SK-MEL-5 (cell line): ENCODE measurements around the gene CCP110. TPM values are rescaled to one million over a fixed set of nuclear protein-coding genes. Genes with fewer than 3 reads are reported as not detected.
A peak's percentile ranks its signal among the peaks of the same experiment; 100 is the strongest.

ENCODE experiments used
- DNase-seq: peaks from one replicate; pipeline ENCODE4 v3.0.0-alpha.2; 2016; ENCODE audit warnings: low read depth, low spot score
- in situ Hi-C: cut with HindIII; loops from 2 replicates; pipeline ENCODE4 v1.10.0; 2016; ENCODE audit warnings: low sequenced_read_pairs, high pct_unique_total_duplicates, low pct_unique_long_range_greater_than_20kb
- total RNA-seq: library from RNA; depleted of rRNA; stranded (reverse); fragments of >200 nt; shearing (Covaris generic); gene quantifications from 2 replicates; pipeline ENCODE4 v1.2.3, GENCODE V29; 2014; rRNA removed

CCP110 gene
- total RNA-seq, 1 experiment from 2014 or later = 6.4 TPM

GRCh38 chr16:19582050-19582831, 58.5 kb downstream of the CCP110 start:
- no peak for DNase-seq
- in situ Hi-C loops = no loop called here

GRCh38 chr16:19583665-19584300, 60.0 kb downstream of the CCP110 start:
- in situ Hi-C loops = no loop called here
- DNase-seq = peak; percentile 69

GRCh38 chr16:19588661-19589060, 64.9 kb downstream of the CCP110 start:
- no peak for DNase-seq
- in situ Hi-C loops = no loop called here

GRCh38 chr16:19589106-19589505, 65.4 kb downstream of the CCP110 start:
- DNase-seq = no peak
- in situ Hi-C loops = no loop called here

GRCh38 chr16:19589771-19590302, 66.1 kb downstream of the CCP110 start:
- in situ Hi-C loops = no loop called here
- DNase-seq = no peak

- in situ Hi-C loops = no loop called here
- no peak for DNase-seq
Observed at GRCh38 chr16:19595043-19595767, 71.5 kb downstream of the CCP110 start.

GRCh38 chr16:19598805-19599510, 75.2 kb downstream of the CCP110 start:
- in situ Hi-C loops = no loop called here
- DNase-seq = no peak

- no peak for DNase-seq
- in situ Hi-C loops = no loop called here
Observed at GRCh38 chr16:19599968-19600716, 76.4 kb downstream of the CCP110 start.

GRCh38 chr16:19601083-19601976, 77.6 kb downstream of the CCP110 start:
- in situ Hi-C loops = no loop called here
- DNase-seq = peak; percentile 49

Other genes starting within 250 kb of the CCP110 start
- gene CLEC19A, start 238.2 kb upstream of the CCP110 start, total RNA-seq = not detected in 2 replicates
- not detected in 2 replicates for gene TMC5, start 106.1 kb upstream of the CCP110 start, total RNA-seq
- 53.8 and 57.5 TPM in 2 replicates for gene GDE1, start 1.8 kb upstream of the CCP110 start, total RNA-seq
- gene VPS35L, start 31.8 kb downstream of the CCP110 start, total RNA-seq = 22.7 and 27.8 TPM in 2 replicates
- gene KNOP1, start 194.3 kb downstream of the CCP110 start, total RNA-seq = 29.5 and 34.8 TPM in 2 replicates
- 5.3 and 6.1 TPM in 2 replicates for gene IQCK, start 194.3 kb downstream of the CCP110 start, total RNA-seq